Stimulated activated CD4-positive, alpha-beta T cell treated with anti-CD3 and anti-CD28 coated beads, Interleukin-4, amount 100 ng/mL, for 1 hour (primary cell): ENCODE results near the gene RNH1.

Experiments used
- DNase-seq: peaks from one replicate; pipeline ENCODE4 v3.0.0-alpha.2; 2020

The RNH1 gene

GRCh38 chr11:497565-498296 lies 9.3 kb downstream of the RNH1 start:
- no peak for DNase-seq

DNA sequence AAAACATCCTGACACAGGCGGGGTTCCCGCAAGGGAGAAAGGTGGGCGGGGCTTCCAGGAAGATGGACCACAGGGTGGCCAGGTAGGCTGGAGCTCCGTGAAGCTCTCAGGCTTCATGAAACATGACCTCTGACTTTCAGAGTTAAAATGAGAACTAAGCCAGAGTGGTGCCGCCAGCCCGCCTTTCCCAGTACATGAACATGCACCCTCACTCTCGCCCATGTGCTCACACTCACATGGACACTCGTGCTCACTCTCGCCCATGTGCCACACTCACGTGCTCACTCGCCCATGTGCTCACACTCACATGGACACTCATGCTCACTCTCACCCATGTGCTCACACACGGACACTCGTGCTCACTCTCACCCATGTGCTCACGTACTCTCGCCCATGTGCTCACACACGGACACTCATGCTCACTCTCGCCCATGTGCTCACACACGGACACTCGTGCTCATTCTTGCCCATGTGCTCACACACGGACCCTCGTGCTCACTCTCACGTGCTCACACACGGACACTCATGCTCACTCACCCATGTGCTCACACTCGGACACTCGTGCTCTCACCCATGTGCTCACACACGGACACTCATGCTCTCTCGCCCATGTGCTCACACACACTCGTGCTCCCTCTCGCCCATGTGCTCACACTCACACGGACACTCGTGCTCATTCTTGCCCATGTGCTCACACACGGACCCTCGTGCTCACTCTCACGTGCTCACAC lies 10.0 kb downstream of the RNH1 start:
- no peak for DNase-seq

DNA sequence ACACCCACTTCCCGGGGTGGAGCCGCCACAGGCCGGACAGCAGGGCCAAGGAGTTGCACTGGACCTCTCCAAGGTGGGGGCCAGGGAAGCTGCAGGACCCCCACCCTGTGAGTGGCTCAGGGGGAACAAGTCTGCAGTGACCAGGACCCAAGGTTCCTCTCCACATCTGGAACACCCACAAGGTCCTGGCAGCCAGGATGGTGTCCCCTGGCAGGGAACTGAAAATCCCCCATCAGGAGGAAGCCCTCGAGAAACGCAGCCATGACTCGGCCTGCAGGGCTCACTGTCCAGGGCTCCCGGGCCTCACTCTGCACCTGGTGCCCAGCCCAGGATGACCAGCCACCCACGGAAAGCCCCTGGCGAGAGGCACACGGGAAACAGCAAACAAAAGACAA lies 11.5 kb downstream of the RNH1 start:
- no peak for DNase-seq

GRCh38 chr11:494761-495536 lies 12.1 kb downstream of the RNH1 start:
- DNase-seq = no peak

- no peak for DNase-seq
Measured at GRCh38 chr11:492427-493226, 14.4 kb downstream of the RNH1 start.

- no peak for DNase-seq
Measured at GRCh38 chr11:491358-491757, 15.7 kb downstream of the RNH1 start.

- no peak for DNase-seq
Measured at GRCh38 chr11:490930-491260, 16.1 kb downstream of the RNH1 start.

- DNase-seq = no peak
Measured at GRCh38 chr11:490186-490929, 16.7 kb downstream of the RNH1 start.

- no peak for DNase-seq
Measured at GRCh38 chr11:489610-490185, 17.3 kb downstream of the RNH1 start.

DNA sequence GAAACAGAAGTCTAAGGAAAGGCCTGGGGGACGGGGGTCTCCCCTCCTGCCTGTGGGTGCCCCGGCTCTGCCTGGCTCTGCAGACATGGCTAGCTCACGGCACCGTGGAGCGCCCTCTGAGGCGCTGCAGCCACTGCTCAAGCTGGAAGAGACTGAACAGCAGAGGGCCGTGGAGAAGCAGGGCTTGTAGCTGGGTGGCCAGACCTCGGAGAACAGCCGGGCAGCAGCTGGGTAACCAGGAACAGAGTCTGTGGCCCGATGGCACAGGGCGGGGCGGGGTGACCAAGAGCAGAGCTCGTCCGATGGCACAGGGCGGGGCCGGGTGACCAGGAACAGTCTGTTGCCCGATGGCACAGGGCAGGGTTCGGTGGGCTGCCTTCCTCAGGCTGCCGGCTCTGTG lies 18.1 kb downstream of the RNH1 start:
- no peak for DNase-seq

GRCh38 chr11:488579-488978 lies 18.5 kb downstream of the RNH1 start:
- DNase-seq = no peak

DNA sequence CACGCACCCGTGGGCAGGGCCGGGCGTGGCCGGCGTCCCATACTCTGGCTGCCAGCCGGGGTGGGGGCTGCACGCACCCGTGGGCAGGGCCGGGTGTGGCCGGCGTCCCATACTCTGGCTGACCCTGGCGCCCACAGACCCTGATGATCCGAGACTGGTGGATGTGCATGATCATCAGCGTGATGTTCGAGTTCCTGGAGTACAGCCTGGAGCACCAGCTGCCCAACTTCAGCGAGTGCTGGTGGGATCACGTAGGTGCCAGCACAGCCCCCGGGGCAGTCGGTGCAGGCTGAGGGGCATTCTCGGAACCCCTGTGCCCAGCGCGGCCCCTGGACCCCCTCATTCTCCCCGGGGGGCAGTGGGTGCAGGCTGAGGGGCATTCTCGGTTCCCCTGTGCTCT lies 19.0 kb downstream of the RNH1 start:
- no peak for DNase-seq

GRCh38 chr11:487571-488021 lies 19.4 kb downstream of the RNH1 start:
- DNase-seq = no peak

DNA sequence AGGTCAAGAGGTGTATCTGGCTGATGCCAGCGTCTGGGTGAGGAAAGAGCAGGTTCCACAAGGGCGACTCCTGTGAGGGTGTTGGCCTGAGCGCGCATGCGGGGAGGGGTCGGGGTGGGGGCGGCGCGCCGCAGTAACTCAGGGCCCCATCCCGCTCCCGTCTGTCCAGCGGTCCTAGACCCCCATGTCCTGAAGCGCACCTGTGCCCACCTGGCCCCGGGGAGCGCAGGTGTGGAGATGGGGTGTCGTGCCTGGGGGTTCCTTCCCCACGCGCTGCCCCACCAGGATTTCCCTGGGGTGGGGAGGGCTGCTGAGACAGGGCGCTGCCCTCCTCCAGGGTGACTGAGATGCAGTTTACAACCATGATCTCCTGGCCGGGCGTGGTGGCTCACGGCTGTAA lies 20.9 kb downstream of the RNH1 start:
- DNase-seq = no peak

DNA sequence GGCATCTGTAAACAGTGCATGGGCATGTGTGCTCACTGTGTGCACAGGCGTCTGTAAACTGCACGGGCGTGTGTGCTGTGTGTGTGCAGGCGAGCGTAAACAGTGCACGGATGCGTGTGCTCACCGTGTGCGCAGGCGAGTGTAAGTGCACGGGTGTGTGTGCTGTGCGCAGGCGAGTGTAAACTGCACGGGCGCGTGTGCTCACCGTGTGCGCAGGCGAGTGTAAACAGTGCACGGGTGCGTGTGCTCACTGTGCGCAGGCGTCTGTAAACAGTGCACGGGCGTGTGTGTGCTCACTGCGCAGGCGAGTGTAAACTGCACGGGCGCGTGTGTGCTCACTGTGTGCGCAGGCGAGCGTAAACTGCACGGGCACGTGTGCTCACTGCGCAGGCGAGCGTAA lies 22.4 kb downstream of the RNH1 start:
- DNase-seq = no peak

DNA sequence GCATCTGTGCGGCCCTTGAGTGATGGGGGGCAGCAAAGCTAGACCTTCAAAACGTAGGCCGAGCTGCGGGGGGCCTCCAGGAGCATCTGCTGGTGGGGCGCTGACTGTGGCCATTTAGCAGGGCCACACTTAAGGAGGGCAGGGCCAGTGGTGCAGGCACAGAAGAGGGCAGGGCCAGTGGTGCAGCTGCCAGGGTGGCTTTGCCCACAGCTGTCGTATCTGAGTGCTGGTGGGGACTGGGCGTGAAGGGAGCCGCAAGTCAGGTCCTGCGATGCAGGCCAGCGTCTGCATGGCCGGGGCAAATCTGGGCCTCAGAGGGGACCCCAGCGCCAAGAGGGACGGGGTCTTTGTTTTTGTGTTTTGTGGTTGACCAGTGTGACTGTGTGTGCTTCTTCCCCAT lies 27.7 kb downstream of the RNH1 start:
- DNase-seq = no peak

DNA sequence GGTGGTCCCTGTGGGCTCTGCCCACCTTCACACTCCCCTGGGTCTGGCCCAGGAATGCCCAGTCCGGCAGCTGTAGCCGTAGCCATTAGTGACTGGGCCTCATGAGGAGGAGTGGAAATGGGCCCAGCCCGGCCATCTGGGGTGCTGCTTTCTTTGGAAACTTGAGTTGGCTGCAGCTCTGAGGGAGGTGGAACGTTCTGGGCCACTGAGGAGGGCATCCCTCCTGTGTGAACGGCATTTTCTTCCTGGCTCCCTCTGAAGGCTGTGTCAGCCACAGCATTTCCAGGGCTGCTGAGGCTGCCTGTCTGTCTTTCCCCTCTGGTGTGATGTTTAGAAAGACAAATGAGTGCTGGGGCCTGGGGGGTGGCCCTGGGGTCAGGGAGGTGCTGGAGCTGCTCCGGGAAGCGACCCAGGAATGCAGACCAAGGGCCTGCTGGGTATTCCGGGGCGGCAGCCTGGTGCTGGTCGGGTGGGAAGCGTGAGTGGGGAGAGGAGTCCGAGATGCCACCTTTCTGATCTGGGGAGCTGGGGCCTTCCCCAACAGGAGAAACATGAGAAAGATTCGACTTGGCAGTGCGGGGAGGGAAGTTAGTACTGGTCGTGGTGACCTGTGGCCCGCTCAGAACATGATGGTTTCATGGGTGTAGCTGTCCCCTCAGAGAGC lies 29.9 kb downstream of the RNH1 start:
- DNase-seq = no peak

DNA sequence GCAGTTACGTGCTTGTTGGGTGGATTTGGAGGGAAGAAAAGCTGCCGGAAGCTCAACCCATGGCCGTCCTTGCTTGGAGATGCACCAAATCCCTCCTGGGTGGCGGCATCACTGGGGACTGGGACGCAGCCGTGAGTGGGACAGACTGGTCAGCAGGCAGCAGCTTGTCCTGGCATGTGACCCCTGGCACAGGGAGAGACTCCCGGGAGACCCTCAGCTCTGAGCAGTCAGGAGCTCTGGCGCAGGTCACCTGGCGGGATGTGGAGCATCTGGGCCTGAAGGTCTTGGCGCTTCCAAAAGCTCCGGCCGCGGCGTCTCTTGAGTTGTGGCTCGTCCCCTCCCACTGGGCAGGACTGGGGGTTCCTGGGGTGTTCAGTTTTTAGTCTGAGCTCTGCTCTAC lies 30.6 kb downstream of the RNH1 start:
- no peak for DNase-seq

DNA sequence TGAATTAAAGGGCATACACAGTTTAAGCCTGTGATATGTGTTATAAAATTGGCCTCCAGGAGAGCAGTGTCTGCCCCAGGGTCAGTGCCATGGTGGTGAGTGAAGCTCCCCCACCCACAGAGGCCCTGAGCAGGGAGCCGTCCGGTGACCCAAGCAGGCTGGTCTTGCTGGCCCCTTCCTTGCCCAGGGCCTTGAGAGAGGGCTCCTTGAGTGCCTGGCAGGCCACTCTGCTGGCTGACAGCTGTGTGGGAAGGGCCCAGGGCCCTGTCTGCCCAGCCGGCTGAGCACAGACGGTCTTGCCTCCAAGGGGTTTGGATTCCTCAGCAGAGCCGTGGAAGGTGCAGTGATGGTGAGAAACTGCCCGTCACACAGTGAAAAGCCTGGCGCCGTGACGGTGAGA lies 31.1 kb downstream of the RNH1 start:
- DNase-seq = no peak

DNA sequence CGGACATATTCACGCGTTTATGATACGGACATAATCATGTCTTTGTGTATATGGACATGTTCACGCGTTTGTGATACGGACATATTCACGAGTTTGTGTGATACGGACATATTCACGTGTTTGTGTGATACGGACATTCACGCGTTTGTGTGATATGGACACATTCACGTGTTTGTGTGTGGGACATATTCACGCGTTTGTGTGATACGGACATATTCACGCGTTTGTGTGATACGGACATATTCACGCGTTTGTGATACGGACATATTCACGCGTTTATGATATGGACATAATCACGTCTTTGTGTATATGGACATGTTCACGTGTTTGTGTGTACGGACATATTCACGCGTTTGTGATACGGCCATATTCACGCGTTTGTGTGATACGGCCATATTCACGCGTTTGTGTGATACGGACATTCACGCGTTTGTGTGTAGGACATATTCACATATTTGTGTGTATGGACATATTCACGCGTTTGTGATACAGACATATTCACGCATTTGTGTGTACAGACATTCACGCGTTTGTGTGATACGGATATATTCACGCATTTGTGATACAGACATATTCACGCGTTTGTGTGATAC lies 32.0 kb downstream of the RNH1 start:
- DNase-seq = no peak
